ENCODE measurements around the gene AOX1.

Gene AOX1

GRCh38 chr2:200655918-200656580 is 70.2 kb downstream of the AOX1 start:
- no peak for TF ChIP-seq EZH2phosphoT487 (IDR thresholded peaks at IDR 0.05; ENCODE audit: borderline replicate concordance)
- no peak for TF ChIP-seq CTCF (conservative IDR thresholded peaks at IDR 0.05; ENCODE audit: low read length)
- no peaks in the 10 kb centered on the region for H3K4me1 ChIP-seq (ENCODE audit: insufficient read depth, low read length, poor library complexity, severe bottlenecking)
- H3K9me3 ChIP-seq (ENCODE audit: insufficient read depth, low read depth, low read length), result no peaks in the 10 kb centered on the region
- no peaks in the 10 kb centered on the region for H3K79me2 ChIP-seq (ENCODE audit: insufficient read depth, low read length)
- no peak overlapping the region for H3K9ac ChIP-seq (ENCODE audit: low read depth, low read length, poor library complexity, severe bottlenecking)
- no peak overlapping the region for H2AFZ ChIP-seq (ENCODE audit: low read length)
- H3K27me3 ChIP-seq (ENCODE audit: insufficient read depth, low read length, poor library complexity, severe bottlenecking), result no peaks in the 10 kb centered on the region
- H3K9me2 ChIP-seq (replicated peaks; ENCODE audit: low read depth, low read length), result no peaks in the 10 kb centered on the region
- no peak overlapping the region for H3K4me3 ChIP-seq (ENCODE audit: low read length, poor library complexity, severe bottlenecking)
- no peaks in the 10 kb centered on the region for H4K20me1 ChIP-seq (ENCODE audit: insufficient read depth, low read length, poor library complexity, severe bottlenecking)
- no peak overlapping the region for H3K4me2 ChIP-seq (ENCODE audit: low read depth, low read length, poor library complexity, severe bottlenecking)
- no peaks in the 10 kb centered on the region for H3F3A ChIP-seq (ENCODE audit: low read depth)
- no peaks in the 10 kb centered on the region for H3K36me3 ChIP-seq (ENCODE audit: insufficient read depth, low read length)

GRCh38 chr2:200658278-200658864 is 72.6 kb downstream of the AOX1 start:
- Histone ChIP-seq H3K4me3 (ENCODE audit: low read length, poor library complexity, severe bottlenecking) (no peak overlapping the region), H4K20me1 (ENCODE audit: insufficient read depth, low read length, poor library complexity, severe bottlenecking) (no peaks in the 10 kb centered on the region), H3K4me2 (ENCODE audit: low read depth, low read length, poor library complexity, severe bottlenecking) (no peak overlapping the region), H2AFZ (ENCODE audit: low read length) (no peak overlapping the region), H3K9ac (ENCODE audit: low read depth, low read length, poor library complexity, severe bottlenecking) (no peak overlapping the region), H3K27me3 (ENCODE audit: insufficient read depth, low read length, poor library complexity, severe bottlenecking) (no peaks in the 10 kb centered on the region), H3K79me2 (ENCODE audit: insufficient read depth, low read length) (no peaks in the 10 kb centered on the region), H3K4me1 (ENCODE audit: insufficient read depth, low read length, poor library complexity, severe bottlenecking) (no peaks in the 10 kb centered on the region), H3K36me3 (ENCODE audit: insufficient read depth, low read length) (no peaks in the 10 kb centered on the region), H3K9me2 (replicated peaks; ENCODE audit: low read depth, low read length) (no peaks in the 10 kb centered on the region), H3F3A (ENCODE audit: low read depth) (no peaks in the 10 kb centered on the region), H3K9me3 (ENCODE audit: insufficient read depth, low read depth, low read length) (no peaks in the 10 kb centered on the region)
- TF ChIP-seq EZH2phosphoT487 (IDR thresholded peaks at IDR 0.05; ENCODE audit: borderline replicate concordance) (no peak), CTCF (conservative IDR thresholded peaks at IDR 0.05; ENCODE audit: low read length) (0 out of 2 replicates have a peak, but pooled peaks have one; percentile 22)

GRCh38 chr2:200659410-200659809 is 73.6 kb downstream of the AOX1 start:
- no peaks in the 10 kb centered on the region for H3K9me2 ChIP-seq (replicated peaks; ENCODE audit: low read depth, low read length)
- no peak overlapping the region for H2AFZ ChIP-seq (ENCODE audit: low read length)
- H3K4me2 ChIP-seq (ENCODE audit: low read depth, low read length, poor library complexity, severe bottlenecking), result no peak overlapping the region
- H3K27me3 ChIP-seq (ENCODE audit: insufficient read depth, low read length, poor library complexity, severe bottlenecking), result no peaks in the 10 kb centered on the region
- H4K20me1 ChIP-seq (ENCODE audit: insufficient read depth, low read length, poor library complexity, severe bottlenecking), result no peaks in the 10 kb centered on the region
- no peaks in the 10 kb centered on the region for H3K79me2 ChIP-seq (ENCODE audit: insufficient read depth, low read length)
- H3K9ac ChIP-seq (ENCODE audit: low read depth, low read length, poor library complexity, severe bottlenecking), result no peak overlapping the region
- H3K36me3 ChIP-seq (ENCODE audit: insufficient read depth, low read length), result no peaks in the 10 kb centered on the region
- TF ChIP-seq EZH2phosphoT487 (IDR thresholded peaks at IDR 0.05; ENCODE audit: borderline replicate concordance) (no peak), CTCF (conservative IDR thresholded peaks at IDR 0.05; ENCODE audit: low read length) (no peak)
- H3K4me3 ChIP-seq (ENCODE audit: low read length, poor library complexity, severe bottlenecking), result no peak overlapping the region
- H3K9me3 ChIP-seq (ENCODE audit: insufficient read depth, low read depth, low read length), result no peaks in the 10 kb centered on the region
- no peaks in the 10 kb centered on the region for H3K4me1 ChIP-seq (ENCODE audit: insufficient read depth, low read length, poor library complexity, severe bottlenecking)
- no peaks in the 10 kb centered on the region for H3F3A ChIP-seq (ENCODE audit: low read depth)

Measured in Loucy (cell line).